ENCODE measurements around the gene EXTL2.

GRCh38 chr1:100931716-100932115 lies 37.1 kb upstream of the EXTL2 start:
- TF ChIP-seq, protein P1, sequence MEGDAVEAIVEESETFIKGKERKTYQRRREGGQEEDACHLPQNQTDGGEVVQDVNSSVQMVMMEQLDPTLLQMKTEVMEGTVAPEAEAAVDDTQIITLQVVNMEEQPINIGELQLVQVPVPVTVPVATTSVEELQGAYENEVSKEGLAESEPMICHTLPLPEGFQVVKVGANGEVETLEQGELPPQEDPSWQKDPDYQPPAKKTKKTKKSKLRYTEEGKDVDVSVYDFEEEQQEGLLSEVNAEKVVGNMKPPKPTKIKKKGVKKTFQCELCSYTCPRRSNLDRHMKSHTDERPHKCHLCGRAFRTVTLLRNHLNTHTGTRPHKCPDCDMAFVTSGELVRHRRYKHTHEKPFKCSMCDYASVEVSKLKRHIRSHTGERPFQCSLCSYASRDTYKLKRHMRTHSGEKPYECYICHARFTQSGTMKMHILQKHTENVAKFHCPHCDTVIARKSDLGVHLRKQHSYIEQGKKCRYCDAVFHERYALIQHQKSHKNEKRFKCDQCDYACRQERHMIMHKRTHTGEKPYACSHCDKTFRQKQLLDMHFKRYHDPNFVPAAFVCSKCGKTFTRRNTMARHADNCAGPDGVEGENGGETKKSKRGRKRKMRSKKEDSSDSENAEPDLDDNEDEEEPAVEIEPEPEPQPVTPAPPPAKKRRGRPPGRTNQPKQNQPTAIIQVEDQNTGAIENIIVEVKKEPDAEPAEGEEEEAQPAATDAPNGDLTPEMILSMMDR (IDR thresholded peaks at IDR 0.05) = no peak
- no peak for TF ChIP-seq POLR2A (IDR thresholded peaks at IDR 0.05)

All from Peyer's patch (tissue), 4 donors.